Cortex of kidney (tissue), 1 donor: ENCODE data around the gene CFAP70.

ENCODE experiments used
- DNase-seq: peaks from one replicate; lab custom pipeline; 2025; lab: John Stamatoyannopoulos, UW

The CFAP70 gene

GRCh38 chr10:73215749-73216148 is 142.9 kb downstream of the CFAP70 start:
- no peak for DNase-seq

- no peak for DNase-seq
These were observed 147.4 kb downstream of the CFAP70 start for GRCh38 chr10:73211106-73211811.

- no peak for DNase-seq
These were observed 148.1 kb downstream of the CFAP70 start for GRCh38 chr10:73210395-73211105.

- no peak for DNase-seq
These were observed 149.0 kb downstream of the CFAP70 start for GRCh38 chr10:73209705-73210104.

GRCh38 chr10:73207883-73208282 is 150.8 kb downstream of the CFAP70 start:
- no peak for DNase-seq

GRCh38 chr10:73206385-73206784 is 152.3 kb downstream of the CFAP70 start:
- DNase-seq, result no peak

- no peak for DNase-seq
These were observed 152.8 kb downstream of the CFAP70 start for GRCh38 chr10:73205890-73206289.

GRCh38 chr10:73205081-73205480 is 153.6 kb downstream of the CFAP70 start:
- DNase-seq, result no peak
